ENCODE results near the gene GP2.

- TF ChIP-seq CTCF (IDR thresholded peaks at IDR 0.05) (no peak), POLR2AphosphoS5 (IDR thresholded peaks at IDR 0.05) (no peak), POLR2A (IDR thresholded peaks at IDR 0.05) (no peak)
Observed at GRCh38 chr16:20317117-20317516, 10.2 kb downstream of the GP2 start.
